T-helper 1 cell treated with Interleukin-12 subunit alpha and Interleukin-12 subunit beta and Interleukin-4 antibody, amounts not matched to agents 30 μg/mL and 1 μg/mL, for 36 hours (primary cell): Measurements from ENCODE around the gene HOXA5.

ENCODE experiments used
- H3K27ac Mint-ChIP-seq: one replicate; pipeline ENCODE4 v1.8.0; 2021; ENCODE audit warnings: mild to moderate bottlenecking, mixed read lengths
- H3K27me3 Mint-ChIP-seq: one replicate; pipeline ENCODE4 v1.8.0; 2021; ENCODE audit warnings: low read depth, mixed read lengths
- H3K36me3 Mint-ChIP-seq: one replicate; pipeline ENCODE4 v1.8.0; 2021; ENCODE audit warnings: low read depth, mixed read lengths
- H3K4me1 Mint-ChIP-seq: one replicate; pipeline ENCODE4 v1.8.0; 2021; ENCODE audit warnings: low read depth, mixed read lengths
- H3K4me3 Mint-ChIP-seq: one replicate; pipeline ENCODE4 v1.8.0; 2021; ENCODE audit warnings: mild to moderate bottlenecking, moderate library complexity, mixed read lengths
- H3K9me3 Mint-ChIP-seq: one replicate; pipeline ENCODE4 v1.8.0; 2021; ENCODE audit warnings: mixed read lengths

HOXA5 gene

DNA sequence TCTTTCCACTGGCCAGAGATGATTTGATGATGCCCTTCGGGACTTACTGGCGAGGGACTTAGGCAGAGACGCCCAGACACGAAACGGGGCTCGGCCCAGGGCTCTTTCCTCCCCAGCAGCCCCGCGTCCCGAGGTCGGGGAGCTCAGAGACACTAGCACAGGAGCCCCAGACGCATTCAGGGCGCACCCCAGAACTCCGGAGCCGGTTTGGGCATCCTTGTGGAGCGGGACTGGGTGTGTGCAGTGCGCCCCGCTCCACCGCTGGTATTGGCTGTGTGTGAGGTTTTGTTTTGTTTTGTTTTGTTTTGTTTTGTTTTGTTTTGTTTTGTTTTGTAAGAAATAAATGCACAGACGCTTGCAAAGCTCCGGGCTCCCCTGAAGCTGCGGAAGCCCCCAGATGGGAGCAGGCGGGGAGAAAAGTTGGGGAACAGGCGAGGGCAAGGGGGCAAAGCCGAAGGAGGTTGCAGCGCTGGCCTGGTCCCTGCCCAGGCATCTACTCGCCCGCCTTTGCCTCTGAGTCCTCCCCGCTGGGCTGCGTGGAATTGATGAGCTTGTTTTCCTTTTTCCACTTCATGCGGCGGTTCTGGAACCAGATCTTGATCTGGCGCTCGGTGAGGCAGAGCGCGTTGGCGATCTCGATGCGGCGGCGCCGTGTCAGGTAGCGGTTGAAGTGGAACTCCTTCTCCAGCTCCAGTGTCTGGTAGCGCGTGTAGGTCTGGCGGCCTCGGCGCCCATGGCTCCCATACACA, 1.9 kb upstream of the HOXA5 start:
- Mint-ChIP-seq H3K27me3 (peaks cover 45% of the 10 kb centered on the region), H3K4me3 (no peak overlapping the region), H3K36me3 (no peaks in the 10 kb centered on the region)

GRCh38 chr7:27144781-27145164, 1.3 kb upstream of the HOXA5 start:
- Mint-ChIP-seq H3K27ac (no peak overlapping the region), H3K27me3 (peaks cover 40% of the 10 kb centered on the region), H3K4me1 (peaks cover 2% of the 10 kb centered on the region), H3K36me3 (no peaks in the 10 kb centered on the region), H3K9me3 (no peaks in the 10 kb centered on the region), H3K4me3 (no peak overlapping the region)

More for the DNA sequence above, 1.9 kb upstream of the HOXA5 start:
- Mint-ChIP-seq H3K4me1 (peaks cover 2% of the 10 kb centered on the region), H3K27ac (no peak overlapping the region), H3K9me3 (no peaks in the 10 kb centered on the region)

DNA sequence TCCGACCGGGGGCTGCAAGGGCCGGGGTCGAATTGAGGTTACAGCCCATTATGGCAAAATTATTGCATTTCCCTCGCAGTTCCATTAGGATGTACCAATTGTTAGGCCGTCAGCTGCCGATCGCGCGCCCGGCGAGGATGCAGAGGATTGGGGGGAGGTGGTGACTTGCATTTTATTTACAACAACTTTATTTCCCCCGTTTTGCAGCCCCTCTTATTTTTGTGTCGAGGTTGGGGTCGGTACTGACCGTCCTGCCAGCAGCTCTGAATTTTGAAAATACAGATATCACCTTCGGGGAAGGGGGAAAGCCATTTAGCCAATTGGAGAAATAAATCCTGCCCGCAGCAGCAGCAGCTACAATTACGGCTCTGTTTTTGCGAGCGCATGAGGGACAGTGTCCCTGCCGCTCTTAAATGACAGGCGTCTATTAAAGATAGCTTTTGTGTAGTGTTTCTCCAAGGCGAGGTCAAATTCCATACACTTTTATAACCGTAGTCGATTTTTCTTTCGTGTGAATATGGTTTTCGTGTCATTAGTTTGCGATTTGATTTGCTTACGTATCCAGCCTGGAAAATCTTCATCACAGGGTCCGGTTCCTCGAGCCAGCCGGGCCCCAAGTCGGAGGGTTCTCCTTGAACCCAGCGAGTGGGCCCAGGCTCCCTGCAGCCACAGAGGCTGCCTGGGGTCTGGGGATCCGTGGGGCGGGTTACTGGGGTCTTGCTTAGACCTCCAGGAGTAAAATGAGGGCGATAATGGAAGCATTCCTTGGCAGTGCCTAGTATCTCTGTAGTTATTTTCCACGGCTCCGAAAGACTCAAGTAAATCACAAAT, 684 bp upstream of the HOXA5 start:
- Mint-ChIP-seq H3K9me3 (no peaks in the 10 kb centered on the region), H3K36me3 (no peaks in the 10 kb centered on the region), H3K27me3 (peaks cover 34% of the 10 kb centered on the region), H3K4me3 (no peak overlapping the region), H3K4me1 (peaks cover 2% of the 10 kb centered on the region), H3K27ac (no peak overlapping the region)

DNA sequence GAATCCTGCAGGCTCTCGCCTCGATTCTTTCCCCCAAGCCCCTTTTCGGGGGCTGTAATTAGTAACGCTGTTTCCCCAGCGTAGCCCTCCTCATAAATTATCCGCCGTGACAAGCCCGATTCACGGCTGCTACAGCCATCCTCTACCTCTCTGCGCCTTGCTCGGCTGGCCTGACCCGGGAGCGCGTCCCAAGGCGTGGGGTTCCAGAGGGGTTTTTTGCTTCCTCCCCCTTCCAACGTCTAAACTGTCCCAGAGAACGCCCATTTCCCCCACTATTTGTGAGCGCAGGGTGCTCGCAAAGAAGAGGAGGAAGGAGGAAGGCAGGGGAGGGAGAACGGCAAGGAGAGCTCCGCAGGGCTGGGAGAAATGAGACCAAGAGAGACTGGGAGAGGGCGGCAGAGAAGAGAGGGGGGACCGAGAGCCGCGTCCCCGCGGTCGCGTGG, 880 bp downstream of the HOXA5 start:
- no peak overlapping the region for H3K4me3 Mint-ChIP-seq
- no peaks in the 10 kb centered on the region for H3K9me3 Mint-ChIP-seq
- H3K27me3 Mint-ChIP-seq, result peaks cover 33% of the 10 kb centered on the region
- no peaks in the 10 kb centered on the region for H3K4me1 Mint-ChIP-seq
- H3K27ac Mint-ChIP-seq, result no peak overlapping the region
- no peaks in the 10 kb centered on the region for H3K36me3 Mint-ChIP-seq

- Mint-ChIP-seq H3K27me3 (peaks cover 31% of the 10 kb centered on the region), H3K27ac (no peak overlapping the region), H3K36me3 (no peaks in the 10 kb centered on the region), H3K4me3 (no peak overlapping the region), H3K4me1 (peaks cover 1% of the 10 kb centered on the region), H3K9me3 (no peaks in the 10 kb centered on the region)
Observed at GRCh38 chr7:27141923-27142579, 1.4 kb downstream of the HOXA5 start.

GRCh38 chr7:27141137-27141922, 2.2 kb downstream of the HOXA5 start:
- Mint-ChIP-seq H3K4me1 (peaks cover 1% of the 10 kb centered on the region), H3K4me3 (no peak overlapping the region), H3K27me3 (peaks cover 26% of the 10 kb centered on the region), H3K9me3 (no peaks in the 10 kb centered on the region), H3K27ac (no peak overlapping the region), H3K36me3 (no peaks in the 10 kb centered on the region)

DNA sequence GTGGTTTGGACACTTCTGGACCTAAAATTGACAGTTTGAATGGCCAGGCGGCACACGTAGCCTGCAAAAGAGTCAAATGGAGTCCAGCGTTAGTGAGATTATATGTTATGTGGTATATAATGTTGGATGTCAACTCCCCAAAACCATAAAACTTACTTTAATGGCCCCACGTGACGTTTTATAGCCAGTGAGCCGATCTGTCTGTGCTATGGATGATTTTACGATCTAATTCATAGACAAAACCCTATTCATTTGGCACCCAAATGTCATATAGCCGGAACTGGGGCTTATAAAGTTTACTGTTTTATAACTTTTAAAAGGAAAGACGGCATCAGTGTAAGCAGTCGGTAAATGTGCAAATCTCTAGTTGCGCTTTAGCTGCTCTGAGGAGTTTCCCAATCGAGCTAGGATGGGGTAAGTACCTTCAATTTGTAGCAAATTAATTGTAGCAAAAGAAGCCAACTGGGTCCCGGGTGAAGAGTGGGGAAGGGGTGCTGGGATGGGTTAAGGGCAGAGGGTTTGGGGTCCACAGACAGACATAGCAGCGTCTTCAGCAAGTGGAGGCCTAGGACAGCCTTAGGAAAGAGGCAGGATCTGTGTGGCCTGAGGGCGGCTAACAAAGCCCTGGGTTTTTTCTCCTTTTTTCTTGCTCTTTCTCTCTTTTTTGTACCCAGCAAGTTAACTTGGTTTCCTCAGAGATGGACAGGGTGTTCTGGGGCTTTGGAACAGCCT, 3.2 kb downstream of the HOXA5 start:
- Mint-ChIP-seq H3K36me3 (no peaks in the 10 kb centered on the region), H3K4me3 (no peak overlapping the region), H3K4me1 (peaks cover 8% of the 10 kb centered on the region), H3K9me3 (no peaks in the 10 kb centered on the region), H3K27me3 (peaks cover 32% of the 10 kb centered on the region), H3K27ac (no peak overlapping the region)

- Mint-ChIP-seq H3K4me1 (peaks cover 15% of the 10 kb centered on the region), H3K4me3 (no peak overlapping the region), H3K36me3 (no peaks in the 10 kb centered on the region), H3K27ac (no peak overlapping the region), H3K9me3 (no peaks in the 10 kb centered on the region), H3K27me3 (peaks cover 34% of the 10 kb centered on the region)
Observed at GRCh38 chr7:27139334-27140125, 4.0 kb downstream of the HOXA5 start.

- H3K27ac Mint-ChIP-seq, result no peak overlapping the region
- peaks cover 40% of the 10 kb centered on the region for H3K27me3 Mint-ChIP-seq
- H3K36me3 Mint-ChIP-seq, result no peaks in the 10 kb centered on the region
- H3K4me3 Mint-ChIP-seq, result no peak overlapping the region
- peaks cover 21% of the 10 kb centered on the region for H3K4me1 Mint-ChIP-seq
- no peaks in the 10 kb centered on the region for H3K9me3 Mint-ChIP-seq
Observed at GRCh38 chr7:27138985-27139333, 4.5 kb downstream of the HOXA5 start.

DNA sequence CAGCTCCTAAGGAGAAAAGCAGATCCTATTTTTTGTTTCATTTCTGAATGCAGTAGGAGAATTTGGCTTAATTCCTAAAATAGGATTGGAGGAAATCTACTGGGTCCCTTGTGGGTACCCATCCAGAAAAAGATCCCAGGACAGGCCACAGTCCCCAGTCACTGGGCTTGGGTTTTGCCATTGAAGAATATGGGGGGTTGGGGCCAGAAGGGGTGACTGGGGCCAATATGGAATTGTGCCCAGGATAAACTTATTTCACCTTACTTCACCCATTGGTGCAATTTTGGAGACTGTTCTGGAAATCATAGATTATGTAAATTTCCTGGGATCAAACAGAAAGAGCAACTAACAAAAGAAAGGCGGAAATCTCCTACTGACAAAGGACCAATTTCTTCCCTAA, 5.0 kb downstream of the HOXA5 start:
- H3K27ac Mint-ChIP-seq, result no peak overlapping the region
- no peaks in the 10 kb centered on the region for H3K9me3 Mint-ChIP-seq
- H3K4me3 Mint-ChIP-seq, result no peak overlapping the region
- no peaks in the 10 kb centered on the region for H3K36me3 Mint-ChIP-seq
- peaks cover 43% of the 10 kb centered on the region for H3K27me3 Mint-ChIP-seq
- peaks cover 24% of the 10 kb centered on the region for H3K4me1 Mint-ChIP-seq

DNA sequence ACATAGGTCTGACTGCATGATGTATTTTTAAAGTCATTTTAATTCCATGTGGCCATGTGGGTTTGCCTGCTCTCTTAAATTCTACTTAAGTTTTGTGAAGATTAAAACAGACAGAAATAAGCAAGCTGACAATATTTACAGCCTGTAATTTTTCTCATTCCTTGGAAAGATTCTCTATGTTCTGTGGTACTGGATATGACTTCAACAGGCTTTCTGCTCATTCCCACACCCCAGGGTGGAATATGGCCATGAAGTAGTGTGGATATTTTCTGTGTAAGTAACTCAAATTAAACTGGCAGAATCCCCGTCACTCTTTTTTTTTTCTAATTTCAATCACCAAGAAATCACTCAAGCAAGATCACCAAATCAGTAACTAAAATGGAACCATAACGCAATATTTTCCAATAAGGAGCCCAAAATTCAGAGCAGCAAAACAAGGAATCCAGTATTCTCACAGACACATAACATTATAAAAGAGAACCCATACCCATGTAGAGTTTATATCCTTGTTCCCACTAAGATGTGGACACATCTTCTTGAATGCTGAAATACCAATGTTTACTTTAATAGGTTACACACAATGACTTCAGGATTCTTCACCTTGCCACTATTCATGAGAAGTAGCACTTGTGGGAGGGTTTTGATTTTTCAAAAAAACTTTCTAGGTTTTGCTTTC, 5.7 kb downstream of the HOXA5 start:
- H3K4me3 Mint-ChIP-seq, result no peak overlapping the region
- peaks cover 47% of the 10 kb centered on the region for H3K27me3 Mint-ChIP-seq

GRCh38 chr7:27134392-27134791, 9.1 kb downstream of the HOXA5 start:
- Mint-ChIP-seq H3K9me3 (no peaks in the 10 kb centered on the region), H3K27me3 (peaks cover 58% of the 10 kb centered on the region), H3K36me3 (peaks cover 1% of the 10 kb centered on the region), H3K27ac (peak overlapping the region; percentile 34), H3K4me1 (peaks cover 28% of the 10 kb centered on the region), H3K4me3 (peak overlapping the region; percentile 35)

More for the DNA sequence above, 5.7 kb downstream of the HOXA5 start:
- peaks cover 28% of the 10 kb centered on the region for H3K4me1 Mint-ChIP-seq
- H3K9me3 Mint-ChIP-seq, result no peaks in the 10 kb centered on the region
- no peaks in the 10 kb centered on the region for H3K36me3 Mint-ChIP-seq
- no peak overlapping the region for H3K27ac Mint-ChIP-seq
